A549 (cell line): ENCODE data around the gene AADACL3. TPM values are rescaled to one million over a fixed set of nuclear protein-coding genes. Genes with fewer than 3 reads are reported as not detected.

Source experiments
- ATAC-seq, 2 experiments: fragments of 200-7000 bp in 1 of 2; fragments of >200 bp in 1 of 2; cut with Nextera tagmentation in 1 of 2; cut with Tn5 transposase in 1 of 2; 3 replicates each; pipeline versions ENCODE4 v1.8.0 to v1.9.1; 2018 to 2020; ENCODE audit warnings: mild to moderate bottlenecking in 1 of 2, moderate library complexity in 1 of 2
- CTCF ChIA-PET: fragments of 300-600 bp; sonication (Branson Sonifier 250); formaldehyde crosslinking; extraction: SDS; loops from one replicate; lab custom pipeline; 2021; ENCODE audit warnings: antibody characterized with exemption, inconsistent platforms; lab: Yijun Ruan, JAX
- POLR2A ChIA-PET: fragments of 350-600 bp; formaldehyde crosslinking; extraction: SDS; loops from one replicate; lab custom pipeline; 2021; ENCODE audit warnings: antibody characterized with exemption, inconsistent platforms; lab: Yijun Ruan, JAX
- DNase-seq, 2 experiments: peaks; one replicate each; pipeline versions ENCODE4 v3.0.0 to v3.0.0-alpha.2; 2011 to 2016; ENCODE audit warnings: low read depth in 1 of 2, low spot score in 1 of 2
- FAIRE-seq: peaks from 2 replicates; lab custom pipeline; 2011; peaks lifted over from hg19 to GRCh38; lab: Jason Lieb, UNC
- H3K27ac ChIP-seq, 2 experiments: fragments of >200 bp; sonication (Bioruptor Twin); formaldehyde crosslinking; 3 replicates each; pipeline ENCODE4 v1.5.1; 2016 to 2017
- H3K4me1 ChIP-seq: fragments of >200 bp; sonication (Bioruptor Twin); formaldehyde crosslinking; 3 replicates; pipeline ENCODE4 v1.6.1; 2016
- H3K4me2 ChIP-seq: fragments of >200 bp; sonication (Bioruptor Twin); formaldehyde crosslinking; 3 replicates; pipeline ENCODE4 v1.6.1; 2016
- H3K4me3 ChIP-seq: fragments of >200 bp; sonication (Bioruptor Twin); formaldehyde crosslinking; 3 replicates; pipeline ENCODE4 v1.5.1; 2016
- H3K9me3 ChIP-seq: fragments of >200 bp; sonication (Bioruptor Twin); formaldehyde crosslinking; 3 replicates; pipeline ENCODE4 v1.6.1; 2016
- CBX8 ChIP-seq: fragments of 200-600 bp; sonication (generic); IDR thresholded peaks from 2 replicates; pipeline ENCODE4 v1.6.1; 2016
- CEBPB ChIP-seq, 2 experiments: fragments of >200 bp in 1 of 2; sonication (Bioruptor Twin) in 1 of 2; formaldehyde crosslinking in 1 of 2; IDR thresholded peaks; 2 replicates each; pipeline ENCODE4 v1.6.1; 2012 to 2016
- CHD2 ChIP-seq: fragments of 150-350 bp; IDR thresholded peaks from 2 replicates; pipeline ENCODE4 v1.6.1; 2014; ENCODE audit warnings: low read length; ENCODE audit not compliant: partially characterized antibody
- EHF ChIP-seq: fragments of 250-450 bp; sonication (Bioruptor Pico); IDR thresholded peaks from 2 replicates; pipeline ENCODE4 v1.5.0; 2020; ENCODE audit warnings: mild to moderate bottlenecking
- EHMT2 ChIP-seq: fragments of 200-600 bp; sonication (generic); IDR thresholded peaks from 2 replicates; pipeline ENCODE4 v1.6.1; 2016; ENCODE audit warnings: antibody characterized with exemption, low read depth, mild to moderate bottlenecking, moderate library complexity
- ELK1 ChIP-seq: fragments of 150-350 bp; IDR thresholded peaks from 2 replicates; pipeline ENCODE4 v1.6.1; 2014; ENCODE audit warnings: low read depth, mild to moderate bottlenecking, low read length
- FOSB ChIP-seq: fragments of 250-450 bp; sonication (Bioruptor Pico); IDR thresholded peaks from 2 replicates; pipeline ENCODE4 v1.5.0; 2020; ENCODE audit warnings: mild to moderate bottlenecking, moderate library complexity
- FOSL2 ChIP-seq, 2 experiments: fragments of 450-650 bp in 1 of 2; fragments of >200 bp in 1 of 2; sonication (Bioruptor Twin) in 1 of 2; formaldehyde crosslinking; IDR thresholded peaks; 2 replicates each; pipeline versions ENCODE4 v1.5.0 to v1.6.1; 2016 to 2020; ENCODE audit warnings: mild to moderate bottlenecking in 1 of 2, moderate library complexity in 1 of 2
- HDAC2 ChIP-seq: fragments of 200-600 bp; sonication (generic); IDR thresholded peaks from 2 replicates; pipeline ENCODE4 v1.6.1; 2016
- HES2 ChIP-seq: fragments of >200 bp; sonication (Bioruptor Twin); formaldehyde crosslinking; IDR thresholded peaks from 2 replicates; pipeline ENCODE4 v1.6.1; 2016
- JUN ChIP-seq, 2 experiments: fragments of >200 bp; sonication (Bioruptor Twin); formaldehyde crosslinking; IDR thresholded peaks; 2 replicates in 1 of 2; 3 replicates in 1 of 2; pipeline ENCODE4 v1.6.1; 2016 to 2017
- JUNB ChIP-seq: fragments of >200 bp; sonication (Bioruptor Twin); formaldehyde crosslinking; IDR thresholded peaks from 2 replicates; pipeline ENCODE4 v1.6.1; 2016
- MAFK ChIP-seq: fragments of 450-650 bp; IDR thresholded peaks from 2 replicates; pipeline ENCODE4 v1.6.1; 2014; ENCODE audit not compliant: partially characterized antibody
- MAX ChIP-seq: IDR thresholded peaks from 2 replicates; pipeline ENCODE4 v1.6.1; 2012
- MAZ ChIP-seq: fragments of 150-350 bp; IDR thresholded peaks from 2 replicates; pipeline ENCODE4 v1.6.1; 2014; ENCODE audit warnings: antibody characterized with exemption, low read depth, low read length, borderline replicate concordance
- MYC ChIP-seq: IDR thresholded peaks from 2 replicates; pipeline ENCODE4 v1.6.1; 2012; ENCODE audit warnings: mild to moderate bottlenecking, inconsistent platforms, low read length, improper control_type of control experiment, borderline replicate concordance
- NR3C1 ChIP-seq: fragments of >200 bp; sonication (Bioruptor Twin); formaldehyde crosslinking; IDR thresholded peaks from 3 replicates; pipeline ENCODE4 v1.6.1; 2017
- PBX3 ChIP-seq: IDR thresholded peaks from 2 replicates; pipeline ENCODE4 v1.6.1; 2012
- PHF8 ChIP-seq: fragments of 200-600 bp; sonication (generic); IDR thresholded peaks from 2 replicates; pipeline ENCODE4 v1.6.1; 2016; ENCODE audit warnings: low read depth, mild to moderate bottlenecking, antibody characterized with exemption, moderate library complexity, borderline replicate concordance
- POLR2A ChIP-seq: IDR thresholded peaks from 2 replicates; pipeline ENCODE4 v1.6.1; 2012; ENCODE audit warnings: mild to moderate bottlenecking, low read length
- RAD21 ChIP-seq, 2 experiments: fragments of >200 bp in 1 of 2; sonication (Bioruptor Twin) in 1 of 2; formaldehyde crosslinking in 1 of 2; IDR thresholded peaks in 1 of 2; conservative IDR thresholded peaks in 1 of 2; 2 replicates in 1 of 2; 3 replicates in 1 of 2; pipeline ENCODE4 v1.6.1; 2012 to 2018; ENCODE audit warnings: inconsistent platforms in 1 of 2
- RARB ChIP-seq: fragments of 250-450 bp; sonication (Bioruptor Pico); IDR thresholded peaks from 2 replicates; pipeline ENCODE4 v1.8.0; 2021; ENCODE audit warnings: mild to moderate bottlenecking, moderate library complexity
- RCOR1 ChIP-seq: fragments of 150-350 bp; IDR thresholded peaks from 2 replicates; pipeline ENCODE4 v1.6.1; 2014; ENCODE audit warnings: antibody characterized with exemption, low read length, low read depth
- REST ChIP-seq: fragments of 200-600 bp; sonication (generic); IDR thresholded peaks from 2 replicates; pipeline ENCODE4 v1.6.1; 2016; ENCODE audit warnings: antibody characterized with exemption, mild to moderate bottlenecking, moderate library complexity
- RFX5 ChIP-seq: fragments of 450-650 bp; IDR thresholded peaks from 2 replicates; pipeline ENCODE4 v1.7.1; 2014; ENCODE audit warnings: antibody characterized with exemption, mild to moderate bottlenecking, moderate library complexity
- RNF2 ChIP-seq: fragments of 200-600 bp; sonication (generic); IDR thresholded peaks from 2 replicates; pipeline ENCODE4 v1.6.1; 2016; ENCODE audit warnings: low read depth, mild to moderate bottlenecking, antibody characterized with exemption, moderate library complexity, borderline replicate concordance
- SMC3 ChIP-seq: fragments of >200 bp; sonication (Bioruptor Twin); formaldehyde crosslinking; IDR thresholded peaks from 3 replicates; pipeline ENCODE4 v1.6.1; 2018; ENCODE audit warnings: inconsistent platforms
- SREBF2 ChIP-seq: fragments of 450-650 bp; IDR thresholded peaks from 2 replicates; pipeline ENCODE4 v1.6.1; 2014; ENCODE audit warnings: mild to moderate bottlenecking, moderate library complexity
- USF2 ChIP-seq: fragments of 450-650 bp; IDR thresholded peaks from 2 replicates; pipeline ENCODE4 v1.6.1; 2014; ENCODE audit warnings: antibody characterized with exemption
- ZNF302 ChIP-seq: fragments of 250-450 bp; sonication (Bioruptor Pico); IDR thresholded peaks from 2 replicates; pipeline ENCODE4 v1.9.0; 2021; ENCODE audit warnings: inconsistent platforms, mild to moderate bottlenecking, moderate library complexity
- WGBS: methylation state at CpG from one replicate; pipeline ENCODE4 v1.1.6; 2017; ENCODE audit errors: missing lambda C conversion rate; 5-methylcytosine and 5-hydroxymethylcytosine counted together
- polyA plus RNA-seq, 4 experiments: library from polyadenylated mRNA; depleted of rRNA in 3 of 4; stranded (reverse); fragments of >200 nt; fragmentation: RNase III in 1 of 4; extraction: RNeasy Plus Mini Kit Qiagen cat#74134 plus additional on column Dnase treatment in 1 of 4; gene quantifications; 2 replicates in 3 of 4; 3 replicates in 1 of 4; pipeline ENCODE4 v1.2.3, GENCODE V29; 2011 to 2017

Gene AADACL3
- polyA plus RNA-seq, 2 of the 4 experiments (the other 2 are of a cell fraction): not detected

GRCh38 chr1:12773438-12773837, 57.5 kb downstream of the AADACL3 start, which contains the start of gene PRAMEF12 (continued):
- TF ChIP-seq REST: no peak
- no peak for TF ChIP-seq FOSB (CRISPR knock-in tag)

- Histone ChIP-seq H3K9me3 (no peaks in the 10 kb centered on the region), H3K4me1 (no peaks in the 10 kb centered on the region), H3K4me3 (no peak overlapping the region), H3K4me2 (no peak overlapping the region), H3K27ac (no peak overlapping the region)
- no peak for TF ChIP-seq POLR2A
- TF ChIP-seq MAZ: no peak
- TF ChIP-seq RAD21 (conservative IDR thresholded peaks at IDR 0.05 in 1 of 2, IDR thresholded peaks at IDR 0.05 in 1 of 2): no peak
- TF ChIP-seq NR3C1: no peak
- TF ChIP-seq RARB (CRISPR knock-in tag): no peak
- TF ChIP-seq SREBF2: no peak
- no peak for TF ChIP-seq FOSL2 (IDR thresholded peaks at IDR 0.05)
- no peak for TF ChIP-seq FOSL2 (CRISPR knock-in tag; IDR thresholded peaks at IDR 0.05)
- TF ChIP-seq RCOR1: no peak
- TF ChIP-seq EHMT2: no peak
- TF ChIP-seq MYC: no peak
- no peak for TF ChIP-seq PHF8
- TF ChIP-seq MAX: no peak
- TF ChIP-seq SMC3: no peak
- TF ChIP-seq ELK1: no peak
- TF ChIP-seq HES2: no peak
- CTCF ChIA-PET: interaction anchor here (0.9 to 1.8 kb wide), 3 partner anchors 10 to 503 kb away, joined by 4 to 6 read pairs (median 5); no protein-coding TSS in a partner anchor
- FAIRE-seq: no peak
- ATAC-seq: no peak
- 22% methylated on average over 1 of the region's 5 CpGs for WGBS
- DNase-seq: no peak
- POLR2A ChIA-PET: no interaction called here
These were observed 59.0 kb downstream of the AADACL3 start for GRCh38 chr1:12774801-12775345.

- no peak for TF ChIP-seq HES2
- TF ChIP-seq CHD2: no peak
- no peak for TF ChIP-seq HDAC2
- TF ChIP-seq MAFK: no peak
- no peak for TF ChIP-seq RNF2
- no peak for TF ChIP-seq ZNF302 (CRISPR knock-in tag)
- TF ChIP-seq JUNB: no peak
- TF ChIP-seq JUN (IDR thresholded peaks at IDR 0.05): no peak
- TF ChIP-seq EHF (CRISPR knock-in tag): no peak
- no peak for TF ChIP-seq FOSB (CRISPR knock-in tag)
- no peak for TF ChIP-seq CBX8
- no peak for TF ChIP-seq USF2
- no peak for TF ChIP-seq RFX5
- no peak for TF ChIP-seq EHMT2
- TF ChIP-seq SREBF2: no peak
- no peak for TF ChIP-seq PBX3
- no peak for TF ChIP-seq POLR2A
- TF ChIP-seq RARB (CRISPR knock-in tag): no peak
- TF ChIP-seq CEBPB (IDR thresholded peaks at IDR 0.05): no peak
- TF ChIP-seq, all 56 proteins: peak for 0
- Histone ChIP-seq H3K27ac (no peak overlapping the region), H3K4me3 (no peak overlapping the region), H3K4me2 (no peak overlapping the region), H3K9me3 (no peaks in the 10 kb centered on the region), H3K4me1 (no peaks in the 10 kb centered on the region)
- no peak for DNase-seq
- FAIRE-seq: no peak
- ChIA-PET POLR2A (no interaction called here), CTCF (interaction anchor here (0.9 to 1.8 kb wide), 3 partner anchors 11 to 503 kb away, joined by 4 to 6 read pairs (median 5); no protein-coding TSS in a partner anchor)
- ATAC-seq: no peak
- WGBS: 41% methylated on average over 8 of the region's 8 CpGs
These were observed 59.5 kb downstream of the AADACL3 start for GRCh38 chr1:12775443-12775842.
